SU-DHL-6 (cell line): ENCODE measurements around the gene CAMK1D.

Experiments
- H2AFZ ChIP-seq: fragments of 200-600 bp; sonication (generic); 2 replicates; pipeline ENCODE4 v1.6.1; 2014; ENCODE audit warnings: low read depth, mild to moderate bottlenecking, moderate library complexity, mixed read lengths, antibody characterized with exemption, low read length; ENCODE audit not compliant: severe bottlenecking
- H3F3A ChIP-seq: fragments of 200-600 bp; shearing (Covaris generic); 2 replicates; pipeline ENCODE4 v1.6.0; 2016; ENCODE audit warnings: antibody characterized with exemption, mild to moderate bottlenecking; ENCODE audit not compliant: insufficient read depth
- H3K27ac ChIP-seq: fragments of 200-600 bp; sonication (generic); 2 replicates; pipeline ENCODE4 v1.5.1; 2016; ENCODE audit warnings: low read depth, mild to moderate bottlenecking, low read length, moderate library complexity, mixed read lengths
- H3K27me3 ChIP-seq: fragments of 200-600 bp; sonication (generic), shearing (Covaris generic); 2 replicates; pipeline ENCODE4 v1.6.0; 2014; ENCODE audit warnings: mild to moderate bottlenecking, low read length
- H3K36me3 ChIP-seq: fragments of 200-600 bp; sonication (generic); 2 replicates; pipeline ENCODE4 v1.6.1; 2014; ENCODE audit warnings: mild to moderate bottlenecking, low read length, mixed read lengths
- H3K4me2 ChIP-seq: fragments of 300-600, 200-600 bp; shearing (Covaris generic), sonication (generic); 2 replicates; pipeline ENCODE4 v1.6.0; 2014; ENCODE audit warnings: low read length, low read depth, mild to moderate bottlenecking; ENCODE audit not compliant: poor library complexity, severe bottlenecking
- H3K4me3 ChIP-seq: fragments of 200-600 bp; sonication (generic); 2 replicates; pipeline ENCODE4 v1.5.1; 2014; ENCODE audit warnings: antibody characterized with exemption, low read length, mild to moderate bottlenecking, mixed read lengths; ENCODE audit not compliant: insufficient read depth, poor library complexity, severe bottlenecking
- H3K79me2 ChIP-seq: fragments of 200-600 bp; sonication (generic); 2 replicates; pipeline ENCODE4 v1.6.1; 2014; ENCODE audit warnings: mild to moderate bottlenecking, low read length, moderate library complexity; ENCODE audit not compliant: insufficient read depth
- H3K9ac ChIP-seq: fragments of 200-600 bp; sonication (generic); 2 replicates; pipeline ENCODE4 v1.7.0; 2014; ENCODE audit warnings: mild to moderate bottlenecking, low read length
- H3K9me2 ChIP-seq: fragments of 200-600 bp; sonication (generic); replicated peaks from 2 replicates; pipeline ENCODE4 v1.6.1; 2014; ENCODE audit warnings: low read length; ENCODE audit not compliant: insufficient read depth
- H3K9me3 ChIP-seq: fragments of 200-600 bp; sonication (generic); 2 replicates; pipeline ENCODE4 v1.6.1; 2014; ENCODE audit warnings: low read length, mixed read lengths; ENCODE audit not compliant: insufficient read depth
- H4K20me1 ChIP-seq: fragments of 200-600 bp; sonication (generic); 2 replicates; pipeline ENCODE4 v1.6.1; 2014; ENCODE audit warnings: low read depth, mild to moderate bottlenecking, antibody characterized with exemption, low read length, moderate library complexity, mixed read lengths
- CTCF ChIP-seq: fragments of 200-600 bp; sonication (generic); IDR thresholded peaks from one replicate; pipeline ENCODE4 v1.5.1; 2017; ENCODE audit warnings: antibody characterized with exemption, mild to moderate bottlenecking, low read length, moderate library complexity; ENCODE audit not compliant: insufficient read depth, poor library complexity, severe bottlenecking
- EZH2phosphoT487 ChIP-seq: fragments of 200-600 bp; sonication (generic), shearing (Covaris generic); conservative IDR thresholded peaks from 2 replicates; pipeline ENCODE4 v1.6.1; 2018; ENCODE audit warnings: mild to moderate bottlenecking, antibody characterized with exemption, low read length, moderate library complexity, mixed read lengths

CAMK1D gene

GRCh38 chr10:12422189-12422588 is 72.8 kb downstream of the CAMK1D start:
- Histone ChIP-seq H3K9me2 (no peaks in the 10 kb centered on the region), H3K27me3 (no peaks in the 10 kb centered on the region), H3K36me3 (no peaks in the 10 kb centered on the region), H3K79me2 (peaks cover 96% of the 10 kb centered on the region), H2AFZ (no peak overlapping the region), H3K9ac (peak overlapping the region; percentile 21; the same call in 1 of the 2 replicates), H3K9me3 (no peaks in the 10 kb centered on the region), H3K4me3 (peak overlapping the region; percentile 14), H3K4me2 (peak overlapping the region; percentile 39), H4K20me1 (peaks cover 8% of the 10 kb centered on the region; the same call in 1 of the 2 replicates), H3F3A (peaks cover 50% of the 10 kb centered on the region), H3K27ac (peak overlapping the region; percentile 77)
- no peak for TF ChIP-seq CTCF
- TF ChIP-seq EZH2phosphoT487: no peak

DNA sequence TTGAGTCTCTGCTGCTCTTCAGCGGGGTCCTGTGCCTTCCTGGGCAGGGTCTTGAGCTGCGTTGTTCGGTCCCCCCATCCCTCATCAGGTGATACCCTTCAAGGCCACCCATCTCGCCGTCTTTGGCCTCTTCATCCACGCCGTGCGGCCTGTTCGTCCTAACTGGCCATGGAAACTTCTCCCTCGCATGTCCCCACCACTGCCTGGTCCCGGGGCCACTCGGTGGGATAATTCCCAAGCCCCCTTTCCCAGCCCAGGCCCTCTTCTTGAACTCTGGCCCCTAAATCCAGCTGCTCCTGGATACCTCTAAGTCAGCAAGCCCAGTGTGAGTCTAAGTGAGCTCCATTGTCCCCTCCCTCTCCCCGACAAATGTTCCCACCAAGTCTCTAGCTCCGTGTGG is 74.5 kb downstream of the CAMK1D start:
- peaks cover 93% of the 10 kb centered on the region for H3K79me2 ChIP-seq
- peaks cover 4% of the 10 kb centered on the region; the same call in 1 of the 2 replicates for H4K20me1 ChIP-seq
- H3K9me3 ChIP-seq: no peaks in the 10 kb centered on the region
- H2AFZ ChIP-seq: no peak overlapping the region
- H3K27me3 ChIP-seq: no peaks in the 10 kb centered on the region
- peaks cover 45% of the 10 kb centered on the region for H3F3A ChIP-seq
- no peak overlapping the region for H3K4me3 ChIP-seq
- TF ChIP-seq CTCF: no peak
- TF ChIP-seq EZH2phosphoT487: no peak
- no peak overlapping the region for H3K9ac ChIP-seq
- no peaks in the 10 kb centered on the region for H3K36me3 ChIP-seq
- H3K27ac ChIP-seq: peak overlapping the region; percentile 74
- H3K9me2 ChIP-seq: no peaks in the 10 kb centered on the region
- H3K4me2 ChIP-seq: no peak overlapping the region

GRCh38 chr10:12427276-12427675 is 77.9 kb downstream of the CAMK1D start:
- H3F3A ChIP-seq: peaks cover 17% of the 10 kb centered on the region
- H3K27ac ChIP-seq: no peak overlapping the region
- H3K4me3 ChIP-seq: no peak overlapping the region
- no peaks in the 10 kb centered on the region; the same call in 1 of the 2 replicates for H4K20me1 ChIP-seq
- H3K4me2 ChIP-seq: no peak overlapping the region
- H3K79me2 ChIP-seq: peaks cover 91% of the 10 kb centered on the region
- no peak overlapping the region for H2AFZ ChIP-seq
- H3K27me3 ChIP-seq: no peaks in the 10 kb centered on the region
- no peak overlapping the region for H3K9ac ChIP-seq
- TF ChIP-seq CTCF (no peak), EZH2phosphoT487 (no peak)
- H3K9me2 ChIP-seq: no peaks in the 10 kb centered on the region
- no peaks in the 10 kb centered on the region for H3K9me3 ChIP-seq
- no peaks in the 10 kb centered on the region for H3K36me3 ChIP-seq
